ENCODE measurements around the gene LENG9. TPM values are rescaled to one million over a fixed set of nuclear protein-coding genes. Genes with fewer than 3 reads are reported as not detected.
A peak's percentile ranks its signal among the peaks of the same experiment; 100 is the strongest.

Gene LENG9
- total and polyA plus RNA-seq, 2 of the 13 experiments (the other 11 are each of a cell fraction or from before 2014, with no cell fraction given): 0.75 to 2.9 TPM

DNA sequence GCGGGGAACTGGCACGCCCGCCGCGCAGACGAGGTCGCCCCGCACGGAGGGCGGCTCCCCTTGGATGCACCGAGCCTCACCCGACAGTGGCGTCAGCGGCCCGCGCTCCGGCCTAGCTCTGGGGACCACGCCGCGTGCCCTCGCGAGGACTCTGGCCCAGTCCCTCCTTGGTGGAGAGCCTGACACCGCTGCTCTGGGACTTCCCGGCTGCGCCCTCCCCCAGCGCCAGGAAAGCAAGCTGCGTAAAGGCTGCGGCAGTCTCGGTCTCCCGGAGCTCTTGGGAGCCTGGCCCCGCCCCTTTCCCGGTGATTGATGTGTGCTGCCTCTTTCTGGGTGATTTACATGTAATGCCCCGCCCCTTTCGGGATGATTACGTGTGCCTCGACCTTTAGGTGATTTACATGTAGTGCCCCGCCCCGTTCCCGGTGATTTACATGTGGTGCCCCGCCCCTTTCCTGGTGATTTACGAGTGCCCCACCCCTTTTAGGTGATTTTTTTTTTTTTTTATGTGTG is at the start of gene LENG9 (continued):
- TF ChIP-seq, protein P1, sequence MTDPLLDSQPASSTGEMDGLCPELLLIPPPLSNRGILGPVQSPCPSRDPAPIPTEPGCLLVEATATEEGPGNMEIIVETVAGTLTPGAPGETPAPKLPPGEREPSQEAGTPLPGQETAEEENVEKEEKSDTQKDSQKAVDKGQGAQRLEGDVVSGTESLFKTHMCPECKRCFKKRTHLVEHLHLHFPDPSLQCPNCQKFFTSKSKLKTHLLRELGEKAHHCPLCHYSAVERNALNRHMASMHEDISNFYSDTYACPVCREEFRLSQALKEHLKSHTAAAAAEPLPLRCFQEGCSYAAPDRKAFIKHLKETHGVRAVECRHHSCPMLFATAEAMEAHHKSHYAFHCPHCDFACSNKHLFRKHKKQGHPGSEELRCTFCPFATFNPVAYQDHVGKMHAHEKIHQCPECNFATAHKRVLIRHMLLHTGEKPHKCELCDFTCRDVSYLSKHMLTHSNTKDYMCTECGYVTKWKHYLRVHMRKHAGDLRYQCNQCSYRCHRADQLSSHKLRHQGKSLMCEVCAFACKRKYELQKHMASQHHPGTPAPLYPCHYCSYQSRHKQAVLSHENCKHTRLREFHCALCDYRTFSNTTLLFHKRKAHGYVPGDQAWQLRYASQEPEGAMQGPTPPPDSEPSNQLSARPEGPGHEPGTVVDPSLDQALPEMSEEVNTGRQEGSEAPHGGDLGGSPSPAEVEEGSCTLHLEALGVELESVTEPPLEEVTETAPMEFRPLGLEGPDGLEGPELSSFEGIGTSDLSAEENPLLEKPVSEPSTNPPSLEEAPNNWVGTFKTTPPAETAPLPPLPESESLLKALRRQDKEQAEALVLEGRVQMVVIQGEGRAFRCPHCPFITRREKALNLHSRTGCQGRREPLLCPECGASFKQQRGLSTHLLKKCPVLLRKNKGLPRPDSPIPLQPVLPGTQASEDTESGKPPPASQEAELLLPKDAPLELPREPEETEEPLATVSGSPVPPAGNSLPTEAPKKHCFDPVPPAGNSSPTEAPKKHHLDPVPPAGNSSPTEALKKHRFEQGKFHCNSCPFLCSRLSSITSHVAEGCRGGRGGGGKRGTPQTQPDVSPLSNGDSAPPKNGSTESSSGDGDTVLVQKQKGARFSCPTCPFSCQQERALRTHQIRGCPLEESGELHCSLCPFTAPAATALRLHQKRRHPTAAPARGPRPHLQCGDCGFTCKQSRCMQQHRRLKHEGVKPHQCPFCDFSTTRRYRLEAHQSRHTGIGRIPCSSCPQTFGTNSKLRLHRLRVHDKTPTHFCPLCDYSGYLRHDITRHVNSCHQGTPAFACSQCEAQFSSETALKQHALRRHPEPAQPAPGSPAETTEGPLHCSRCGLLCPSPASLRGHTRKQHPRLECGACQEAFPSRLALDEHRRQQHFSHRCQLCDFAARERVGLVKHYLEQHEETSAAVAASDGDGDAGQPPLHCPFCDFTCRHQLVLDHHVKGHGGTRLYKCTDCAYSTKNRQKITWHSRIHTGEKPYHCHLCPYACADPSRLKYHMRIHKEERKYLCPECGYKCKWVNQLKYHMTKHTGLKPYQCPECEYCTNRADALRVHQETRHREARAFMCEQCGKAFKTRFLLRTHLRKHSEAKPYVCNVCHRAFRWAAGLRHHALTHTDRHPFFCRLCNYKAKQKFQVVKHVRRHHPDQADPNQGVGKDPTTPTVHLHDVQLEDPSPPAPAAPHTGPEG (CRISPR knock-in tag; IDR thresholded peaks at IDR 0.05): no peak
- TF ChIP-seq, protein P2, sequence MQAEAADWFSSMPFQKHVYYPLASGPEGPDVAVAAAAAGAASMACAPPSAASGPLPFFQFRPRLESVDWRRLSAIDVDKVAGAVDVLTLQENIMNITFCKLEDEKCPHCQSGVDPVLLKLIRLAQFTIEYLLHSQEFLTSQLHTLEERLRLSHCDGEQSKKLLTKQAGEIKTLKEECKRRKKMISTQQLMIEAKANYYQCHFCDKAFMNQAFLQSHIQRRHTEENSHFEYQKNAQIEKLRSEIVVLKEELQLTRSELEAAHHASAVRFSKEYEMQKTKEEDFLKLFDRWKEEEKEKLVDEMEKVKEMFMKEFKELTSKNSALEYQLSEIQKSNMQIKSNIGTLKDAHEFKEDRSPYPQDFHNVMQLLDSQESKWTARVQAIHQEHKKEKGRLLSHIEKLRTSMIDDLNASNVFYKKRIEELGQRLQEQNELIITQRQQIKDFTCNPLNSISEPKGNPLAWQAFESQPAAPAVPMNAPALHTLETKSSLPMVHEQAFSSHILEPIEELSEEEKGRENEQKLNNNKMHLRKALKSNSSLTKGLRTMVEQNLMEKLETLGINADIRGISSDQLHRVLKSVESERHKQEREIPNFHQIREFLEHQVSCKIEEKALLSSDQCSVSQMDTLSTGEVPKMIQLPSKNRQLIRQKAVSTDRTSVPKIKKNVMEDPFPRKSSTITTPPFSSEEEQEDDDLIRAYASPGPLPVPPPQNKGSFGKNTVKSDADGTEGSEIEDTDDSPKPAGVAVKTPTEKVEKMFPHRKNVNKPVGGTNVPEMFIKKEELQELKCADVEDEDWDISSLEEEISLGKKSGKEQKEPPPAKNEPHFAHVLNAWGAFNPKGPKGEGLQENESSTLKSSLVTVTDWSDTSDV (CRISPR knock-in tag; IDR thresholded peaks at IDR 0.05): 0 out of 2 replicates have a peak, but pooled peaks have one; percentile 33
- TF ChIP-seq FLYWCH1 (CRISPR knock-in tag; IDR thresholded peaks at IDR 0.05) (no peak), HNRNPK (IDR thresholded peaks at IDR 0.05; ENCODE audit: low read depth, low read length, poor library complexity, severe bottlenecking) (no peak), ZBTB7B (CRISPR knock-in tag; IDR thresholded peaks at IDR 0.05) (no peak; the same call in 1 of the 2 replicates), ETV6 (CRISPR knock-in tag; conservative IDR thresholded peaks at IDR 0.05) (no peak; the same call in 1 of the 2 replicates), SMARCC2 (IDR thresholded peaks at IDR 0.05) (no peak), ZNF136 (CRISPR knock-in tag; IDR thresholded peaks at IDR 0.05; ENCODE audit: low read depth) (no peak), ZNF3 (CRISPR knock-in tag; IDR thresholded peaks at IDR 0.05) (no peak), U2AF1 (optimal IDR thresholded peaks at IDR 0.05; ENCODE audit: low read depth, low read length) (no peak), HIVEP1 (CRISPR knock-in tag; IDR thresholded peaks at IDR 0.05) (peak; percentile 35; the same call in 1 of the 2 replicates), HNF4G (IDR thresholded peaks at IDR 0.05; ENCODE audit: borderline replicate concordance, low read depth, low read length) (no peak), HNF4G (CRISPR knock-in tag; IDR thresholded peaks at IDR 0.05; ENCODE audit: borderline replicate concordance, low read depth) (no peak), ARNT (IDR thresholded peaks at IDR 0.05) (no peak), HNRNPH1 (optimal IDR thresholded peaks at IDR 0.05; ENCODE audit: low read depth, low read length) (no peak), ZNF33B (CRISPR knock-in tag; IDR thresholded peaks at IDR 0.05) (no peak), ZNF543 (CRISPR knock-in tag; IDR thresholded peaks at IDR 0.05) (no peak), ZNF343 (CRISPR knock-in tag; IDR thresholded peaks at IDR 0.05) (no peak), FOXK1 (CRISPR knock-in tag; IDR thresholded peaks at IDR 0.05; ENCODE audit: borderline replicate concordance, low read depth) (no peak), SNAPC2 (CRISPR knock-in tag; IDR thresholded peaks at IDR 0.05) (no peak), ONECUT2 (CRISPR knock-in tag; IDR thresholded peaks at IDR 0.05) (no peak)
- TF ChIP-seq, protein P3, sequence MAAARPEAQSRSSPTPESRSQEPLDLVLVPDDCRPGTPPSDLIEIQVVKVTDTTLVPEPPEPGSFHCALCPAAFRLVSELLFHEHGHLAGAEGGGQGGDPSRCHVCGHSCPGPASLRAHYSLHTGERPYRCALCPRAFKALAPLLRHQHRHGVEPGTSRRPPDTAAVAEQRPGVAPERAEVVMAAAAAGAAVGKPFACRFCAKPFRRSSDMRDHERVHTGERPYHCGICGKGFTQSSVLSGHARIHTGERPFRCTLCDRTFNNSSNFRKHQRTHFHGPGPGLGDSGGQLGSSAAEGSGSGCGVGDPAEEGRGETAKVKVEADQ (CRISPR knock-in tag; IDR thresholded peaks at IDR 0.05; ENCODE audit: borderline replicate concordance): no peak
- TF ChIP-seq, protein P4, sequence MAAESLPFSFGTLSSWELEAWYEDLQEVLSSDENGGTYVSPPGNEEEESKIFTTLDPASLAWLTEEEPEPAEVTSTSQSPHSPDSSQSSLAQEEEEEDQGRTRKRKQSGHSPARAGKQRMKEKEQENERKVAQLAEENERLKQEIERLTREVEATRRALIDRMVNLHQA (CRISPR knock-in tag; IDR thresholded peaks at IDR 0.05): no peak

Data from HepG2 (cell line).